ENCODE results near the gene USP25. TPM values are rescaled to one million over a fixed set of nuclear protein-coding genes. Genes with fewer than 3 reads are reported as not detected.

Gene USP25
- total RNA-seq, 2 experiments from 2014 or later: 43.2 to 58.0 TPM

- CTCF ChIA-PET: interaction anchor here (0.7 kb wide), 1 partner anchor 980 kb away, joined by 4 read pairs; no protein-coding TSS in a partner anchor
- ATAC-seq (no peak), DNase-seq (no peak)
- Mint-ChIP-seq H3K9me3 (ENCODE audit: low read depth) (peaks cover 2% of the 10 kb centered on the region), H3K4me1 (peaks cover 60% of the 10 kb centered on the region), H3K27ac (no peak overlapping the region), H3K4me3 (no peak overlapping the region), H3K36me3 (peaks cover 49% of the 10 kb centered on the region), H3K27me3 (no peaks in the 10 kb centered on the region)
These were observed 10.6 kb downstream of the USP25 start for GRCh38 chr21:15740383-15740782.

GRCh38 chr21:15741510-15741909 lies 11.7 kb downstream of the USP25 start:
- no peak for ATAC-seq
- H3K4me3 Mint-ChIP-seq: no peak overlapping the region
- H3K9me3 Mint-ChIP-seq (ENCODE audit: low read depth): peaks cover 4% of the 10 kb centered on the region
- H3K4me1 Mint-ChIP-seq: peaks cover 52% of the 10 kb centered on the region
- peaks cover 46% of the 10 kb centered on the region for H3K36me3 Mint-ChIP-seq
- no peaks in the 10 kb centered on the region for H3K27me3 Mint-ChIP-seq
- no peak overlapping the region for H3K27ac Mint-ChIP-seq
- CTCF ChIA-PET: no interaction called here
- no peak for DNase-seq

GRCh38 chr21:15742052-15742670 lies 12.4 kb downstream of the USP25 start:
- Mint-ChIP-seq H3K4me3 (no peak overlapping the region), H3K9me3 (ENCODE audit: low read depth) (peaks cover 4% of the 10 kb centered on the region), H3K27me3 (no peaks in the 10 kb centered on the region), H3K27ac (no peak overlapping the region), H3K4me1 (peaks cover 48% of the 10 kb centered on the region), H3K36me3 (peaks cover 43% of the 10 kb centered on the region)
- DNase-seq: no peak
- no peak for ATAC-seq
- CTCF ChIA-PET: no interaction called here

GRCh38 chr21:15742694-15743093 lies 12.9 kb downstream of the USP25 start:
- H3K27me3 Mint-ChIP-seq: no peaks in the 10 kb centered on the region
- peaks cover 41% of the 10 kb centered on the region for H3K36me3 Mint-ChIP-seq
- H3K27ac Mint-ChIP-seq: no peak overlapping the region
- H3K9me3 Mint-ChIP-seq (ENCODE audit: low read depth): peaks cover 4% of the 10 kb centered on the region
- CTCF ChIA-PET: no interaction called here
- H3K4me3 Mint-ChIP-seq: no peak overlapping the region
- H3K4me1 Mint-ChIP-seq: peaks cover 47% of the 10 kb centered on the region
- ATAC-seq (no peak), DNase-seq (no peak)

- CTCF ChIA-PET: no interaction called here
- H3K27me3 Mint-ChIP-seq: no peaks in the 10 kb centered on the region
- DNase-seq (no peak), ATAC-seq (no peak)
- no peak overlapping the region for H3K4me3 Mint-ChIP-seq
- H3K9me3 Mint-ChIP-seq (ENCODE audit: low read depth): peaks cover 4% of the 10 kb centered on the region
- H3K27ac Mint-ChIP-seq: no peak overlapping the region
- H3K36me3 Mint-ChIP-seq: peaks cover 39% of the 10 kb centered on the region
- H3K4me1 Mint-ChIP-seq: peaks cover 41% of the 10 kb centered on the region
These were observed 13.8 kb downstream of the USP25 start for GRCh38 chr21:15743593-15743992.

- Mint-ChIP-seq H3K9me3 (ENCODE audit: low read depth) (peaks cover 4% of the 10 kb centered on the region), H3K4me1 (peaks cover 36% of the 10 kb centered on the region), H3K4me3 (no peak overlapping the region), H3K27ac (no peak overlapping the region), H3K36me3 (peaks cover 46% of the 10 kb centered on the region), H3K27me3 (no peaks in the 10 kb centered on the region)
- ATAC-seq (no peak), DNase-seq (no peak)
- CTCF ChIA-PET: interaction anchor here (0.8 kb wide), 1 partner anchor 9 kb away, joined by 5 read pairs; no protein-coding TSS in a partner anchor
These were observed 15.1 kb downstream of the USP25 start for GRCh38 chr21:15744926-15745325.

- no peaks in the 10 kb centered on the region for H3K27me3 Mint-ChIP-seq
- ATAC-seq (no peak), DNase-seq (no peak)
- CTCF ChIA-PET: interaction anchor here (1.6 kb wide), 1 partner anchor 12 kb away, joined by 5 read pairs; no protein-coding TSS in a partner anchor
- no peak overlapping the region for H3K4me3 Mint-ChIP-seq
- peaks cover 36% of the 10 kb centered on the region for H3K36me3 Mint-ChIP-seq
- peaks cover 16% of the 10 kb centered on the region for H3K4me1 Mint-ChIP-seq
- H3K27ac Mint-ChIP-seq: no peak overlapping the region
- peaks cover 2% of the 10 kb centered on the region for H3K9me3 Mint-ChIP-seq (ENCODE audit: low read depth)
These were observed 18.8 kb downstream of the USP25 start for GRCh38 chr21:15748586-15748985.

- Mint-ChIP-seq H3K9me3 (ENCODE audit: low read depth) (peaks cover 2% of the 10 kb centered on the region), H3K4me3 (no peak overlapping the region), H3K36me3 (peaks cover 35% of the 10 kb centered on the region), H3K27me3 (no peaks in the 10 kb centered on the region), H3K4me1 (peaks cover 18% of the 10 kb centered on the region), H3K27ac (no peak overlapping the region)
- DNase-seq (no peak), ATAC-seq (no peak)
- CTCF ChIA-PET: interaction anchor here (1.6 kb wide), 1 partner anchor 11 kb away, joined by 5 read pairs; no protein-coding TSS in a partner anchor
These were observed 19.5 kb downstream of the USP25 start for GRCh38 chr21:15749082-15749860.

- peaks cover 22% of the 10 kb centered on the region for H3K4me1 Mint-ChIP-seq
- ATAC-seq (no peak), DNase-seq (no peak)
- peaks cover 2% of the 10 kb centered on the region for H3K9me3 Mint-ChIP-seq (ENCODE audit: low read depth)
- no peak overlapping the region for H3K4me3 Mint-ChIP-seq
- CTCF ChIA-PET: no interaction called here
- peaks cover 41% of the 10 kb centered on the region for H3K36me3 Mint-ChIP-seq
- H3K27ac Mint-ChIP-seq: no peak overlapping the region
- H3K27me3 Mint-ChIP-seq: no peaks in the 10 kb centered on the region
These were observed 20.0 kb downstream of the USP25 start for GRCh38 chr21:15749861-15750159.

GRCh38 chr21:15751037-15751436 lies 21.3 kb downstream of the USP25 start:
- H3K4me1 Mint-ChIP-seq: peaks cover 20% of the 10 kb centered on the region
- CTCF ChIA-PET: no interaction called here
- no peak overlapping the region for H3K4me3 Mint-ChIP-seq
- H3K27ac Mint-ChIP-seq: no peak overlapping the region
- H3K36me3 Mint-ChIP-seq: peaks cover 40% of the 10 kb centered on the region
- H3K9me3 Mint-ChIP-seq (ENCODE audit: low read depth): no peaks in the 10 kb centered on the region
- no peaks in the 10 kb centered on the region for H3K27me3 Mint-ChIP-seq
- ATAC-seq (no peak), DNase-seq (no peak)

GRCh38 chr21:15751546-15751945 lies 21.8 kb downstream of the USP25 start:
- no peaks in the 10 kb centered on the region for H3K27me3 Mint-ChIP-seq
- H3K4me1 Mint-ChIP-seq: peaks cover 20% of the 10 kb centered on the region
- H3K9me3 Mint-ChIP-seq (ENCODE audit: low read depth): no peaks in the 10 kb centered on the region
- H3K4me3 Mint-ChIP-seq: no peak overlapping the region
- CTCF ChIA-PET: no interaction called here
- no peak overlapping the region for H3K27ac Mint-ChIP-seq
- peaks cover 40% of the 10 kb centered on the region for H3K36me3 Mint-ChIP-seq
- no peak for ATAC-seq
- DNase-seq: no peak

- ATAC-seq (no peak), DNase-seq (no peak)
- Mint-ChIP-seq H3K27ac (no peak overlapping the region), H3K36me3 (peaks cover 47% of the 10 kb centered on the region), H3K27me3 (no peaks in the 10 kb centered on the region), H3K9me3 (ENCODE audit: low read depth) (peaks cover 4% of the 10 kb centered on the region), H3K4me1 (peaks cover 27% of the 10 kb centered on the region), H3K4me3 (no peak overlapping the region)
- CTCF ChIA-PET: interaction anchor here (1.0 kb wide), 2 partner anchors 10 to 18 kb away, joined by 3 read pairs; no protein-coding TSS in a partner anchor
These were observed 23.1 kb downstream of the USP25 start for GRCh38 chr21:15752763-15753407.

GRCh38 chr21:15753741-15754140 lies 24.0 kb downstream of the USP25 start:
- Mint-ChIP-seq H3K36me3 (peaks cover 54% of the 10 kb centered on the region), H3K27ac (no peak overlapping the region), H3K27me3 (no peaks in the 10 kb centered on the region), H3K4me3 (no peak overlapping the region), H3K4me1 (peaks cover 24% of the 10 kb centered on the region), H3K9me3 (ENCODE audit: low read depth) (peaks cover 7% of the 10 kb centered on the region)
- ATAC-seq (no peak), DNase-seq (no peak)
- CTCF ChIA-PET: interaction anchor here (1.0 kb wide), 3 partner anchors 9 to 17 kb away, joined by 3 to 5 read pairs (median 3); no protein-coding TSS in a partner anchor
